Head of caudate nucleus (tissue), 42 donors: ENCODE data around the gene FXYD5.
"Not testable (repeated sequence)": the region's sequence is repeated elsewhere in the genome, so short reads cannot be mapped to it uniquely, and the experiment has no call there.

Experiments used
- DNase-seq, 42 donors: peaks; one replicate each; pipeline versions ENCODE4 v3.0.0 to v3.0.0-alpha.2; 2020 to 2021; ENCODE audit warnings: mixed read lengths in 7 of 42
- intact Hi-C: fragments of 100-400 bp; cut with DNase I; formaldehyde crosslinking; loops from one replicate; pipeline ENCODE4 v1.15.0; 2022

The FXYD5 gene

GRCh38 chr19:35118268-35119020 is 36.1 kb upstream of the FXYD5 start:
- DNase-seq = no peak
- intact Hi-C loops = no loop called here

- DNase-seq = no peak
- intact Hi-C loops = no loop called here
These were observed 35.4 kb upstream of the FXYD5 start for GRCh38 chr19:35119091-35119490.

- DNase-seq = no peak
- intact Hi-C loops = no loop called here
These were observed 34.9 kb upstream of the FXYD5 start for GRCh38 chr19:35119578-35120155.

- intact Hi-C loops = no loop called here
- DNase-seq = no peak
These were observed 34.0 kb upstream of the FXYD5 start for GRCh38 chr19:35120492-35120891.

GRCh38 chr19:35120898-35121297 is 33.6 kb upstream of the FXYD5 start:
- intact Hi-C loops = no loop called here
- DNase-seq = no peak

- intact Hi-C loops = no loop called here
These were observed 31.6 kb upstream of the FXYD5 start for GRCh38 chr19:35122687-35123551.

GRCh38 chr19:35123573-35123972 is 31.0 kb upstream of the FXYD5 start:
- DNase-seq = peak in 19 of 42 donors; percentile 31 to 85 (median 62)
- intact Hi-C loops = no loop called here

More at GRCh38 chr19:35122687-35123551, 31.6 kb upstream of the FXYD5 start:
- no peak for DNase-seq

- intact Hi-C loops = no loop called here
- DNase-seq = peak; percentile 89 to 99 (median 96)
These were observed 30.2 kb upstream of the FXYD5 start for GRCh38 chr19:35124098-35125060.

GRCh38 chr19:35125270-35125717 is 29.2 kb upstream of the FXYD5 start:
- peak in 1 of 42 donors; percentile 21 for DNase-seq
- intact Hi-C loops = no loop called here

GRCh38 chr19:35125749-35126623 is 28.5 kb upstream of the FXYD5 start:
- intact Hi-C loops = no loop called here
- DNase-seq = no peak

- DNase-seq = peak in 40 of 42 donors; percentile 38 to 94 (median 74)
- intact Hi-C loops = no loop called here
These were observed 27.9 kb upstream of the FXYD5 start for GRCh38 chr19:35126624-35126959.

GRCh38 chr19:35127871-35128270 is 26.7 kb upstream of the FXYD5 start:
- intact Hi-C loops = no loop called here
- DNase-seq = no peak

- intact Hi-C loops = no loop called here
These were observed 26.0 kb upstream of the FXYD5 start for GRCh38 chr19:35128398-35129057.

GRCh38 chr19:35129724-35130274 is 24.7 kb upstream of the FXYD5 start:
- DNase-seq, intact Hi-C loops: not testable (repeated sequence)

More at GRCh38 chr19:35128398-35129057, 26.0 kb upstream of the FXYD5 start:
- DNase-seq = no peak

GRCh38 chr19:35130761-35131720 is 23.5 kb upstream of the FXYD5 start:
- intact Hi-C loops = no loop called here
- no peak for DNase-seq

- DNase-seq = no peak
- intact Hi-C loops = no loop called here
These were observed 22.3 kb upstream of the FXYD5 start for GRCh38 chr19:35132254-35132653.
